H1 (cell line): ENCODE data around the gene NEO1. TPM values are rescaled to one million over a fixed set of nuclear protein-coding genes. Genes with fewer than 3 reads are reported as not detected.

ENCODE experiments used
- CTCF ChIA-PET: fragments of 300-600 bp; sonication (Branson Sonifier 250); formaldehyde crosslinking; loops from one replicate; lab custom pipeline; 2021; ENCODE audit not compliant: partially characterized antibody; lab: Charles Lee
- POLR2A ChIA-PET: fragments of 300-600 bp; sonication (Branson Sonifier 250); formaldehyde crosslinking; loops from one replicate; lab custom pipeline; 2021; ENCODE audit warnings: inconsistent platforms; ENCODE audit not compliant: partially characterized antibody; lab: Charles Lee
- DNase-seq, 2 experiments: peaks; one replicate each; pipeline versions ENCODE4 v3.0.0 to v3.0.0-alpha.2; 2010 to 2022; ENCODE audit warnings: low spot score in 2 of 2, low read depth in 1 of 2, mixed read lengths in 1 of 2
- FAIRE-seq: peaks from 2 replicates; lab custom pipeline; 2011; peaks lifted over from hg19 to GRCh38; lab: Jason Lieb, UNC
- H2AFZ ChIP-seq: 2 replicates; pipeline ENCODE4 v1.8.1; 2012; ENCODE audit warnings: low read length, inconsistent platforms
- H2AK5ac ChIP-seq: 2 replicates; pipeline ENCODE4 v1.6.1; 2013; ENCODE audit warnings: low read depth, low read length
- H2BK120ac ChIP-seq: replicated peaks from 2 replicates; pipeline ENCODE3; 2013; ENCODE audit warnings: low read depth, low read length, inconsistent platforms
- H2BK12ac ChIP-seq: 2 replicates; pipeline ENCODE4 v1.6.1; 2013; ENCODE audit warnings: low read depth, low read length
- H2BK15ac ChIP-seq: 2 replicates; pipeline ENCODE4 v1.6.1; 2013; ENCODE audit warnings: low read length
- H2BK20ac ChIP-seq: 2 replicates; pipeline ENCODE4 v1.6.1; 2013; ENCODE audit warnings: low read length
- H2BK5ac ChIP-seq: 2 replicates; pipeline ENCODE4 v1.6.1; 2013; ENCODE audit warnings: low read depth, low read length
- H3K14ac ChIP-seq: 2 replicates; pipeline ENCODE4 v1.6.1; 2013; ENCODE audit warnings: inconsistent platforms; ENCODE audit not compliant: insufficient read length
- H3K18ac ChIP-seq: 2 replicates; pipeline ENCODE4 v1.6.1; 2013; ENCODE audit warnings: low read length; ENCODE audit errors: extremely low read depth
- H3K23ac ChIP-seq: 2 replicates; pipeline ENCODE4 v1.6.1; 2013; ENCODE audit warnings: inconsistent platforms; ENCODE audit not compliant: insufficient read length
- H3K23me2 ChIP-seq: 2 replicates; pipeline ENCODE4 v1.6.1; 2013; ENCODE audit warnings: low read depth, low read length
- H3K27ac ChIP-seq: 2 replicates; pipeline ENCODE4 v1.6.1; 2011; ENCODE audit warnings: low read depth, low read length, inconsistent platforms
- H3K27me3 ChIP-seq, 4 experiments: replicated peaks in 1 of 4; 1 replicate in 1 of 4; 2 replicates in 3 of 4; pipeline versions ENCODE4 v1.6.1 to v1.8.1; 2011 to 2013; ENCODE audit warnings: low read length in 3 of 4, mild to moderate bottlenecking in 3 of 4, inconsistent platforms in 2 of 4, mixed read lengths in 2 of 4, moderate library complexity in 1 of 4; ENCODE audit not compliant: control insufficient read depth in 3 of 4, insufficient read depth in 3 of 4; ENCODE audit errors: extremely low read depth in 1 of 4
- H3K36me3 ChIP-seq, 4 experiments: 2 replicates each; pipeline versions ENCODE4 v1.6.1 to v1.8.1; 2011 to 2013; ENCODE audit warnings: mild to moderate bottlenecking in 4 of 4, low read length in 3 of 4, moderate library complexity in 2 of 4, control low read depth in 1 of 4, inconsistent platforms in 1 of 4; ENCODE audit not compliant: insufficient read depth in 4 of 4, control insufficient read depth in 2 of 4
- H3K4ac ChIP-seq: replicated peaks from 2 replicates; pipeline ENCODE3; 2013; ENCODE audit warnings: low read length, low read depth, mixed read lengths, inconsistent platforms; ENCODE audit not compliant: insufficient read length
- H3K4me1 ChIP-seq, 4 experiments: replicated peaks in 1 of 4; 1 replicate in 1 of 4; 2 replicates in 3 of 4; pipeline versions ENCODE4 v1.6.1 to v1.8.1; 2011 to 2013; ENCODE audit warnings: low read length in 3 of 4, inconsistent platforms in 2 of 4, mixed read lengths in 1 of 4; ENCODE audit not compliant: insufficient read depth in 4 of 4, control insufficient read depth in 3 of 4
- H3K4me2 ChIP-seq, 2 experiments: 2 replicates each; pipeline versions ENCODE4 v1.6.1 to v1.8.1; 2011 to 2013; ENCODE audit warnings: low read depth in 2 of 2, low read length in 2 of 2, control low read depth in 1 of 2, inconsistent platforms in 1 of 2, mild to moderate bottlenecking in 1 of 2; ENCODE audit not compliant: insufficient read depth in 1 of 2
- H3K4me3 ChIP-seq, 4 experiments: fragments of 200-600, 300-600 bp in 1 of 4; sonication (generic), shearing (Covaris generic), sonication (Bioruptor Twin) in 1 of 4; 2 replicates each; pipeline versions ENCODE4 v1.5.1 to v1.8.1; 2011 to 2016; ENCODE audit warnings: low read length in 4 of 4, low read depth in 3 of 4, control low read depth in 2 of 4, inconsistent platforms in 2 of 4, mild to moderate bottlenecking in 2 of 4, mixed read lengths in 1 of 4, moderate library complexity in 1 of 4; ENCODE audit not compliant: insufficient read depth in 2 of 4; ENCODE audit errors: extremely low read depth in 1 of 4
- H3K56ac ChIP-seq: replicated peaks from 2 replicates; pipeline ENCODE3; 2013; ENCODE audit warnings: low read depth, mild to moderate bottlenecking, mixed read lengths, low read length, inconsistent platforms; ENCODE audit not compliant: insufficient read length
- H3K79me1 ChIP-seq: 2 replicates; pipeline ENCODE4 v1.6.1; 2013; ENCODE audit warnings: low read depth, low read length, control low read depth
- H3K79me2 ChIP-seq, 2 experiments: 2 replicates each; pipeline versions ENCODE4 v1.6.1 to v1.8.1; 2012 to 2013; ENCODE audit warnings: low read length in 2 of 2, mild to moderate bottlenecking in 2 of 2, inconsistent platforms in 1 of 2; ENCODE audit not compliant: insufficient read depth in 2 of 2, control insufficient read depth in 1 of 2
- H3K9ac ChIP-seq, 4 experiments: replicated peaks in 1 of 4; 1 replicate in 1 of 4; 2 replicates in 3 of 4; pipeline versions ENCODE4 v1.6.1 to v1.8.1; 2011 to 2013; ENCODE audit warnings: low read depth in 3 of 4, low read length in 3 of 4, control low read depth in 2 of 4, mild to moderate bottlenecking in 2 of 4, moderate library complexity in 2 of 4, inconsistent platforms in 1 of 4; ENCODE audit errors: extremely low read depth in 1 of 4
- H3K9me3 ChIP-seq, 2 experiments: 2 replicates each; pipeline versions ENCODE4 v1.6.1 to v1.8.1; 2012 to 2013; ENCODE audit warnings: mild to moderate bottlenecking in 2 of 2, moderate library complexity in 2 of 2, control low read depth in 1 of 2, inconsistent platforms in 1 of 2, low read depth in 1 of 2, low read length in 1 of 2, mixed read lengths in 1 of 2; ENCODE audit not compliant: insufficient read depth in 2 of 2
- H4K20me1 ChIP-seq, 2 experiments: replicated peaks in 1 of 2; 2 replicates each; pipeline versions ENCODE3 to v1.8.1; 2011 to 2013; ENCODE audit warnings: inconsistent platforms in 2 of 2, low read length in 2 of 2, mild to moderate bottlenecking in 1 of 2; ENCODE audit not compliant: insufficient read depth in 2 of 2, control insufficient read depth in 1 of 2
- H4K5ac ChIP-seq: 2 replicates; pipeline ENCODE4 v1.6.1; 2013; ENCODE audit warnings: low read length, low read depth, mixed read lengths, inconsistent platforms; ENCODE audit not compliant: insufficient read length
- H4K8ac ChIP-seq: 2 replicates; pipeline ENCODE4 v1.8.0; 2013; ENCODE audit warnings: mild to moderate bottlenecking, moderate library complexity, low read length, inconsistent platforms; ENCODE audit not compliant: insufficient read depth; ENCODE audit errors: extremely low read depth
- H4K91ac ChIP-seq: replicated peaks from 2 replicates; pipeline ENCODE3; 2013; ENCODE audit warnings: low read length, mixed read lengths, inconsistent platforms; ENCODE audit not compliant: insufficient read length
- ASH2L ChIP-seq: fragments of 200-600, 300-600 bp; sonication (generic); IDR thresholded peaks from one replicate; pipeline ENCODE4 v1.7.1; 2017; ENCODE audit warnings: low read length
- BACH1 ChIP-seq: IDR thresholded peaks from 2 replicates; pipeline ENCODE4 v1.6.1; 2012; ENCODE audit warnings: low read length, improper control_type of control experiment
- BCL11A ChIP-seq, 2 experiments: IDR thresholded peaks; one replicate each; pipeline ENCODE4 v1.6.1; 2011; ENCODE audit warnings: low read depth in 2 of 2, low read length in 2 of 2, mild to moderate bottlenecking in 2 of 2
- CEBPB ChIP-seq: IDR thresholded peaks from 2 replicates; pipeline ENCODE4 v1.6.1; 2012; ENCODE audit warnings: low read depth, low read length
- HDAC2 ChIP-seq, 2 experiments: fragments of 300-600 bp in 1 of 2; sonication (generic) in 1 of 2; IDR thresholded peaks; 2 replicates each; pipeline ENCODE4 v1.6.1; 2011 to 2012; ENCODE audit warnings: low read depth in 2 of 2, low read length in 2 of 2, mild to moderate bottlenecking in 2 of 2, moderate library complexity in 2 of 2, borderline replicate concordance in 1 of 2, inconsistent platforms in 1 of 2
- KDM4A ChIP-seq: IDR thresholded peaks from one replicate; pipeline ENCODE4 v1.7.1; 2012; ENCODE audit warnings: low read depth, mild to moderate bottlenecking, moderate library complexity, low read length, inconsistent platforms; ENCODE audit not compliant: severe bottlenecking
- MAX ChIP-seq: IDR thresholded peaks from 2 replicates; pipeline ENCODE4 v1.6.1; 2012; ENCODE audit warnings: inconsistent platforms
- NRF1 ChIP-seq: IDR thresholded peaks from 2 replicates; pipeline ENCODE4 v1.6.1; 2011; ENCODE audit warnings: mild to moderate bottlenecking, low read depth, low read length, improper control_type of control experiment
- POU5F1 ChIP-seq: IDR thresholded peaks from 2 replicates; pipeline ENCODE4 v1.6.1; 2011; ENCODE audit warnings: low read depth, mild to moderate bottlenecking, low read length, moderate library complexity
- RAD21 ChIP-seq, 2 experiments: IDR thresholded peaks in 1 of 2; conservative IDR thresholded peaks in 1 of 2; 2 replicates each; pipeline ENCODE4 v1.6.1; 2011; ENCODE audit warnings: low read depth in 2 of 2, low read length in 2 of 2, improper control_type of control experiment in 1 of 2, inconsistent platforms in 1 of 2, mild to moderate bottlenecking in 1 of 2, moderate library complexity in 1 of 2
- SP2 ChIP-seq: IDR thresholded peaks from 2 replicates; pipeline ENCODE4 v1.6.1; 2012; ENCODE audit warnings: mild to moderate bottlenecking, low read length, inconsistent platforms
- YY1 ChIP-seq: IDR thresholded peaks from 2 replicates; pipeline ENCODE4 v1.6.1; 2011; ENCODE audit warnings: low read depth, mild to moderate bottlenecking, low read length
- WGBS, 2 experiments: shearing (Covaris generic) in 1 of 2; methylation state at CpG; one replicate each; pipeline versions ENCODE4 v1.1.6 to v1.1.7; 2013 to 2015; ENCODE audit warnings: low lambda C conversion rate in 2 of 2, mixed read lengths in 2 of 2, inconsistent platforms in 1 of 2, low coverage in 1 of 2, missing lambda C conversion rate in 1 of 2; ENCODE audit not compliant: insufficient replicate concordance in 2 of 2, insufficient coverage in 1 of 2, insufficient read length in 1 of 2; ENCODE audit errors: extremely low coverage in 1 of 2, missing lambda C conversion rate in 1 of 2; 5-methylcytosine and 5-hydroxymethylcytosine counted together
- polyA plus RNA-seq, 7 experiments: library from polyadenylated mRNA; depleted of rRNA in 3 of 7; stranded (reverse) in 5 of 7; unstranded in 2 of 7; fragments of >200 nt in 5 of 7; fragments of 200-250 nt in 2 of 7; gene quantifications; 1 replicate in 5 of 7; 2 replicates in 1 of 7; 4 replicates in 1 of 7; pipeline versions ENCODE4 v1.2.1 to v1.2.3, GENCODE V29; 2011 to 2013; ENCODE audit warnings: missing spikeins in 2 of 7, mixed read lengths in 2 of 7
- total RNA-seq: library from RNA; stranded (reverse); fragmentation: NEBNext Ultra II Directional; extraction: Animal tissue kit (Norgen Biotek cat#: 25700); gene quantifications from 2 replicates; pipeline ENCODE4 v1.2.1, GENCODE V29; 2021

Gene NEO1
- total and polyA plus RNA-seq, 2 of the 8 experiments (the other 6 are each of a cell fraction or from before 2014, with no cell fraction given): 36.0 to 51.0 TPM

DNA sequence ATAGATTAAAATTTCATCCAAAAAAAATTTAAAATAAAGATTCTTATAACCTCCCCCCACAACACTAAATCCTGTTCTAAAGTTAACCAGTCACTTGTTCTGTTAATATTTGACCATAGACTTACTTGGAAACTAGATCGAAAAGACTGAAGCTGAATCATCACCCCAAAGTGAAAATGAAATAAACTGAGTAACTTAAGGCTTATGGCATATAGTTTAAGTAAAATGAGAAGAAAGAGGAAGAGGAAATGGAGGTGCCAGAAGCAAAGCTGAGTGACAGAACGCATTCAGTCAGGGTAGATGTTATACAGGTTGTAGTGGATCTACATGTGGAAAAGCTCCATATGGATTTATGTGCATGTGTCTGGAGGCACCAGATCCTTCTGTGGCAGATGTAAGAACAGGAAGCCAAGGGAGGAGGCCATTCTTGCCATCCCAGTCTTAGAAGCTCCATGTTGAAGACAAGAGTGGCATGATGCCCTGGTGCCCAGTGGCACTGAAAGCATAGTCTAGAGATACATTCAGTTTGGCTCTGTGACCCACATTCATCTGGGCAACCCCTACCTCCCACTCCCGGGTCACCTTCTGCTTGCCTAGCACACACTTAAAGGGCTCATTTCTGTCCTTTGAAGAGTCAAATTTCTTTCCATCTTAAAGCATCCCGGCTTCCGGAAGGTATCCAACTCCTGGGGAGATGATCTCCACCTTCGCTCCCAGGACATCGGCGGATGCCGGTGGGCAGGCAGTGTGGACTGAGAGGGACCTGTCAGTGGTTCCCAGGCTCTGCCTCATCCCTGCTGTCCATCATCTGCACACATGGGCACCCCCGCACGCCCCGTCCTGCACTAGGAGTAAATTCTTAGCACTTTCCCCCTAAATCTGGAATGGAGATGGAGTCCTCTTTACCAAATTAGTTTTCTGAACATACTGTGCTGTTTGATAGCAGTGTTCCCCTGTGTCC lies 90.8 kb downstream of the NEO1 start:
- H3K14ac ChIP-seq: no peak overlapping the region
- ChIA-PET CTCF (no interaction called here), POLR2A (no interaction called here)
- no peak overlapping the region for H4K5ac ChIP-seq
- H3K4me2 ChIP-seq: no peak overlapping the region
- H2BK5ac ChIP-seq: no peak overlapping the region
- H3K79me2 ChIP-seq: no peaks in the 10 kb centered on the region
- no peak overlapping the region for H2BK20ac ChIP-seq
- no peak overlapping the region for H3K4ac ChIP-seq
- H3K36me3 ChIP-seq: peaks cover 0 to 3% (median 0%) of the 10 kb centered on the region in 4 experiments; a peak in 1 of 8 replicates
- H3K4me1 ChIP-seq: no peaks in the 10 kb centered on the region
- 97% methylated on average over 12 of the region's 12 CpGs; no CpG with 5 or more reads in 1 of the 2 experiments for WGBS, 2 experiments
- no peak overlapping the region for H4K8ac ChIP-seq
- H2BK12ac ChIP-seq: no peak overlapping the region
- DNase-seq (no peak), FAIRE-seq (no peak)
- H3K9me3 ChIP-seq: no peaks in the 10 kb centered on the region
- no peaks in the 10 kb centered on the region; the same call in 1 of the 2 replicates for H3K23me2 ChIP-seq
- no peak overlapping the region for H4K91ac ChIP-seq
- no peak overlapping the region for H3K27ac ChIP-seq
- no peaks in the 10 kb centered on the region for H3K27me3 ChIP-seq
- H4K20me1 ChIP-seq: no peaks in the 10 kb centered on the region
- H2BK15ac ChIP-seq: no peak overlapping the region
- H3K4me3 ChIP-seq: no peak overlapping the region
- no peak overlapping the region for H2AK5ac ChIP-seq
- no peak overlapping the region for H2AFZ ChIP-seq
- no peak overlapping the region for H3K9ac ChIP-seq
- no peak overlapping the region for H3K56ac ChIP-seq
- H3K23ac ChIP-seq: no peak overlapping the region
- H3K79me1 ChIP-seq: no peaks in the 10 kb centered on the region
- no peak overlapping the region for H2BK120ac ChIP-seq
- H3K18ac ChIP-seq: no peak overlapping the region
- TF ChIP-seq SP2 (no peak), KDM4A (no peak), ASH2L (no peak), YY1 (no peak), NRF1 (no peak), MAX (no peak), CEBPB (no peak), BCL11A (IDR thresholded peaks at IDR 0.05; ENCODE audit: low read depth in 2 of 2, low read length in 2 of 2) (no peak), HDAC2 (IDR thresholded peaks at IDR 0.05; ENCODE audit: borderline replicate concordance in 1 of 2, low read depth in 2 of 2, low read length in 2 of 2) (no peak), BACH1 (no peak), RAD21 (IDR thresholded peaks at IDR 0.05 in 1 of 2, conservative IDR thresholded peaks at IDR 0.05 in 1 of 2; ENCODE audit: low read depth in 2 of 2, low read length in 2 of 2) (no peak), POU5F1 (no peak)
